ENCODE results near the gene EVC2. TPM values are rescaled to one million over a fixed set of nuclear protein-coding genes. Genes with fewer than 3 reads are reported as not detected.

Gene EVC2
- total and polyA plus RNA-seq, 2 of the 4 experiments (the other 2 are of a cell fraction) = 2.7 to 5.9 TPM

DNA sequence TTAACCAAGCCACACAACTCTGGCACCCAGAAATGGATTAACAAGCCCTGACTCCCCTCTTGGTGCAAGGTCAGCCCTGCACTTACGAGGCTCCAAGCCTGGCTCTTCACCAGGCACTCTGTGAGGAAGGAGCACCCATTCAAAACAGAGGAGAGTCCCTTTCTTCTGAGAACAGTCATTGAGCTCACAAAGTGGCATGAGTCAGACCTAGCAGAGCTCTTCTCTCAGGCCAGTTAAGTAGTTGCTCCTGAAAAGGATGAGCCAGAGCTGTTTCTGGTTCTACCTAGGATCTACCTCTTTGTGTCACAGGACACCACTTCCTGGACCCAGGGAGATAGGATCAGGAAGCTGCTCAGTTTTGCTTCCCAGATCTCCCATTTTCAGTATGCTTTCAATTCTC is 48.2 kb downstream of the EVC2 start:
- no peak overlapping the region for H3K4ac ChIP-seq (ENCODE audit: low read depth, low read length)
- H2BK120ac ChIP-seq (ENCODE audit: low read depth, low read length) = no peak overlapping the region
- H3K4me2 ChIP-seq (ENCODE audit: low read depth, low read length) = no peak overlapping the region
- peak; percentile 52 for DNase-seq
- H3K9ac ChIP-seq (ENCODE audit: low read depth, low read length) = no peak overlapping the region
- WGBS, 2 experiments (ENCODE audit: extremely low coverage in 2 of 2, insufficient read length in 1 of 2) = no CpG with 5 or more reads among the region's 1 CpG
- no peak for TF ChIP-seq RFX5 (IDR thresholded peaks at IDR 0.05; ENCODE audit: low read depth, low read length)
- TF ChIP-seq, protein P1, sequence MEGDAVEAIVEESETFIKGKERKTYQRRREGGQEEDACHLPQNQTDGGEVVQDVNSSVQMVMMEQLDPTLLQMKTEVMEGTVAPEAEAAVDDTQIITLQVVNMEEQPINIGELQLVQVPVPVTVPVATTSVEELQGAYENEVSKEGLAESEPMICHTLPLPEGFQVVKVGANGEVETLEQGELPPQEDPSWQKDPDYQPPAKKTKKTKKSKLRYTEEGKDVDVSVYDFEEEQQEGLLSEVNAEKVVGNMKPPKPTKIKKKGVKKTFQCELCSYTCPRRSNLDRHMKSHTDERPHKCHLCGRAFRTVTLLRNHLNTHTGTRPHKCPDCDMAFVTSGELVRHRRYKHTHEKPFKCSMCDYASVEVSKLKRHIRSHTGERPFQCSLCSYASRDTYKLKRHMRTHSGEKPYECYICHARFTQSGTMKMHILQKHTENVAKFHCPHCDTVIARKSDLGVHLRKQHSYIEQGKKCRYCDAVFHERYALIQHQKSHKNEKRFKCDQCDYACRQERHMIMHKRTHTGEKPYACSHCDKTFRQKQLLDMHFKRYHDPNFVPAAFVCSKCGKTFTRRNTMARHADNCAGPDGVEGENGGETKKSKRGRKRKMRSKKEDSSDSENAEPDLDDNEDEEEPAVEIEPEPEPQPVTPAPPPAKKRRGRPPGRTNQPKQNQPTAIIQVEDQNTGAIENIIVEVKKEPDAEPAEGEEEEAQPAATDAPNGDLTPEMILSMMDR (conservative IDR thresholded peaks at IDR 0.05; ENCODE audit: low read depth, low read length) = no peak
- H2BK15ac ChIP-seq (ENCODE audit: low read depth, low read length) = no peak overlapping the region
- H3K9me1 ChIP-seq (ENCODE audit: insufficient read depth, low read length) = peaks cover 18% of the 10 kb centered on the region; the same call in 1 of the 2 replicates
- H2BK20ac ChIP-seq (ENCODE audit: low read depth, low read length) = no peak overlapping the region
- no peak overlapping the region for H3K18ac ChIP-seq (ENCODE audit: low read depth, low read length)
- no peaks in the 10 kb centered on the region for H3K27me3 ChIP-seq (ENCODE audit: control insufficient read depth, insufficient read depth, low read length)
- H3K4me1 ChIP-seq (ENCODE audit: control insufficient read depth, insufficient read depth, low read length) = no peaks in the 10 kb centered on the region
- H3K27ac ChIP-seq (ENCODE audit: insufficient read depth, low read length) = no peak overlapping the region
- no peak overlapping the region for H3K14ac ChIP-seq (replicated peaks; ENCODE audit: low read depth, low read length)
- H3K9me3 ChIP-seq (ENCODE audit: control insufficient read depth, insufficient read depth, low read length) = peaks cover 2% of the 10 kb centered on the region; the same call in 1 of the 2 replicates
- no peak overlapping the region for H4K5ac ChIP-seq (ENCODE audit: low read depth, low read length)
- no peak overlapping the region for H2AFZ ChIP-seq (replicated peaks; ENCODE audit: low read length, poor library complexity)
- CTCF ChIA-PET = no interaction called here
- POLR2A ChIA-PET (ENCODE audit: unreplicated experiment) = no interaction called here
- intact Hi-C loops (cut with micrococcal nuclease) (no loop called here), in situ Hi-C loops (cut with MboI; ENCODE audit: low sequenced_read_pairs) (no loop called here), dilution Hi-C loops (cut with HindIII; ENCODE audit: low sequenced_read_pairs, unreplicated experiment) (no loop called here)
- peak; percentile 54; the same call in 1 of the 2 replicates for ATAC-seq (ENCODE audit: low read depth)
- no peak overlapping the region for H2BK5ac ChIP-seq (ENCODE audit: low read depth, low read length, poor library complexity, severe bottlenecking)
- peaks cover 35% of the 10 kb centered on the region for H3K36me3 ChIP-seq (ENCODE audit: control insufficient read depth, insufficient read depth, low read length)
- H3K23ac ChIP-seq (ENCODE audit: low read depth, low read length) = no peak overlapping the region
- no TSS peak for BruUV-seq (replicated peaks)
- no peak overlapping the region for H4K91ac ChIP-seq (ENCODE audit: insufficient read depth, low read depth, low read length)
- H4K20me1 ChIP-seq (ENCODE audit: insufficient read depth, low read length) = no peaks in the 10 kb centered on the region
- no peak overlapping the region for H2AK9ac ChIP-seq (replicated peaks; ENCODE audit: low read depth, low read length, poor library complexity)
- no peak overlapping the region for H3K56ac ChIP-seq (ENCODE audit: extremely low read depth, insufficient read depth, low read length)
- no peak overlapping the region for H4K8ac ChIP-seq (ENCODE audit: low read depth in 2 of 2, low read length in 2 of 2)
- no peak overlapping the region for H2AK5ac ChIP-seq (ENCODE audit: low read depth, low read length)
- H3K4me3 ChIP-seq (ENCODE audit: insufficient read depth, low read depth, low read length) = no peak overlapping the region
- H3K79me1 ChIP-seq (ENCODE audit: low read depth in 1 of 2, low read length in 2 of 2) = peaks cover 0 to 2% of the 10 kb centered on the region in 2 experiments; a peak in 1 of 4 replicates

Measured in IMR-90 (cell line).